Posterior cingulate gyrus (tissue), 11 donors: ENCODE measurements around the gene PTEN.
"Not testable (repeated sequence)": the region's sequence is repeated elsewhere in the genome, so short reads cannot be mapped to it uniquely, and the experiment has no call there.

Experiments used
- DNase-seq, 10 donors: peaks; one replicate each; pipeline versions ENCODE4 v3.0.0 to v3.0.0-alpha.2; 2020 to 2021; ENCODE audit warnings: mixed read lengths in 3 of 10
- intact Hi-C: fragments of 100-400 bp; cut with DNase I; formaldehyde crosslinking; loops from one replicate; pipeline ENCODE4 v1.15.1; 2023

The PTEN gene

DNA sequence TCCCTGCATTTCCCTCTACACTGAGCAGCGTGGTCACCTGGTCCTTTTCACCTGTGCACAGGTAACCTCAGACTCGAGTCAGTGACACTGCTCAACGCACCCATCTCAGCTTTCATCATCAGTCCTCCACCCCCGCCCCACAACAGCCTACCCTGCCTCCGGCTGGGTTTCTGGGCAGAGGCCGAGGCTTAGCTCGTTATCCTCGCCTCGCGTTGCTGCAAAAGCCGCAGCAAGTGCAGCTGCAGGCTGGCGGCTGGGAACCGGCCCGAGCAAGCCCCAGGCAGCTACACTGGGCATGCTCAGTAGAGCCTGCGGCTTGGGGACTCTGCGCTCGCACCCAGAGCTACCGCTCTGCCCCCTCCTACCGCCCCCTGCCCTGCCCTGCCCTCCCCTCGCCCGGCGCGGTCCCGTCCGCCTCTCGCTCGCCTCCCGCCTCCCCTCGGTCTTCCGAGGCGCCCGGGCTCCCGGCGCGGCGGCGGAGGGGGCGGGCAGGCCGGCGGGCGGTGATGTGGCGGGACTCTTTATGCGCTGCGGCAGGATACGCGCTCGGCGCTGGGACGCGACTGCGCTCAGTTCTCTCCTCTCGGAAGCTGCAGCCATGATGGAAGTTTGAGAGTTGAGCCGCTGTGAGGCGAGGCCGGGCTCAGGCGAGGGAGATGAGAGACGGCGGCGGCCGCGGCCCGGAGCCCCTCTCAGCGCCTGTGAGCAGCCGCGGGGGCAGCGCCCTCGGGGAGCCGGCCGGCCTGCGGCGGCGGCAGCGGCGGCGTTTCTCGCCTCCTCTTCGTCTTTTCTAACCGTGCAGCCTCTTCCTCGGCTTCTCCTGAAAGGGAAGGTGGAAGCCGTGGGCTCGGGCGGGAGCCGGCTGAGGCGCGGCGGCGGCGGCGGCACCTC is at the start of gene PTEN, which contains the start of gene KLLN:
Gene PTEN, plus strand, starts transcription at position 573 of the 891 bp plus-strand sequence. CDS start 845 bp downstream, outside the sequence.
Gene KLLN, minus strand, starts transcription at position 481 of the 891 bp plus-strand sequence. CDS start 1,046 bp downstream, outside the sequence.
- intact Hi-C loops, result loop anchor here (5.0 to 10.0 kb wide), 3 partner anchors 252 to 689 kb away; no protein-coding TSS in a partner anchor
- peak; percentile 82 to 98 (median 87) for DNase-seq

- intact Hi-C loops, result no loop called here
Measured at GRCh38 chr10:87816163-87816897, 47.1 kb upstream of the PTEN start.

GRCh38 chr10:87816898-87817608 is 46.4 kb upstream of the PTEN start:
- intact Hi-C loops, result no loop called here

More at GRCh38 chr10:87816163-87816897, 47.1 kb upstream of the PTEN start:
- no peak for DNase-seq

DNA sequence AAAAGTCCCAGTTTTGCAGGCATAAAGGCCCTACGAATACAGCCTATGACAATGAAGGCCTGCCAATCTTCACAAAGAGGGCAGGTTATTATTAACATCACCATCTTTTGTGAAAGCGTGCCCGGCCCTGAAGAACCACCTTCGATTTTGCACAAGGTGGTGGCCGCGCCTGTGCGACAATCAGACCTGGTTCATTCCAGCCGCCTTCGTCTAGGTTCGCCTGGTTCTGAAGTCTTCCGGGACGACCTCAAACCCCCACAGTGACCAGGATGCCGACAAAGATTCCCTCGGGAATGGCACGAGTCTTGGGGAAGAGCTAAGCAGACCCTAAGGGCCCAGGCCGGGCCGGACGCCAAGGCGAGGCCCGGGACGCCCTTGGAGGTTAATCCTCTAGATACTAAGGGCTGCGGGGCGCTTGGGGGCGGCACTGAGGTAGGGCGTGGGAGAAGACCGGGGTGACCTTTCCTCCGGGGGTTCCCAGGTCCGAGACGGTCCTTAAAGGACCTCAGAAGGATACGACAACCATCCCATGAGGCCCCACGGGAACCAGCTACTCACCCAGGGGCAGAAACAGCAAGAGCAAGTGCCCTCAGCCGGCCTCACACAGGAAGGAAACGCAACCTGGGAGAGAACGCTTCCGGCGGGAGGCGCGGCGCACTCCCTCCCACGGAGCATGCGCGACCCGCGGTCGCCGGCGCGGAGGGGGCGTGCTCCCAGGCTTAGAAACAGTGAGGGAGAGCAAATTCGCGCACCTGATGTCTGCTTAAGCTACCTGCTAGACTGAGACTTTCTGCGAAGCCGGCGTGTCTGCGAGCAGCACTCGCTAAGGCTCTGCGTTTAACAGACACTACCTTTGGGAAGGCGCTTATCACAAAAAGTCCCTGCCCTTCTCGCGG is 45.6 kb upstream of the PTEN start, which contains the start of gene ATAD1:
Gene ATAD1, minus strand, starts transcription at position 618 of the 896 bp plus-strand sequence. CDS start 3,627 bp downstream, outside the sequence.
- DNase-seq, result peak; percentile 78 to 97 (median 84)
- intact Hi-C loops, result loop anchor here (2.0 kb wide), 1 partner anchor 43 kb away; no protein-coding TSS in a partner anchor

More at GRCh38 chr10:87816898-87817608, 46.4 kb upstream of the PTEN start:
- DNase-seq, result no peak

DNA sequence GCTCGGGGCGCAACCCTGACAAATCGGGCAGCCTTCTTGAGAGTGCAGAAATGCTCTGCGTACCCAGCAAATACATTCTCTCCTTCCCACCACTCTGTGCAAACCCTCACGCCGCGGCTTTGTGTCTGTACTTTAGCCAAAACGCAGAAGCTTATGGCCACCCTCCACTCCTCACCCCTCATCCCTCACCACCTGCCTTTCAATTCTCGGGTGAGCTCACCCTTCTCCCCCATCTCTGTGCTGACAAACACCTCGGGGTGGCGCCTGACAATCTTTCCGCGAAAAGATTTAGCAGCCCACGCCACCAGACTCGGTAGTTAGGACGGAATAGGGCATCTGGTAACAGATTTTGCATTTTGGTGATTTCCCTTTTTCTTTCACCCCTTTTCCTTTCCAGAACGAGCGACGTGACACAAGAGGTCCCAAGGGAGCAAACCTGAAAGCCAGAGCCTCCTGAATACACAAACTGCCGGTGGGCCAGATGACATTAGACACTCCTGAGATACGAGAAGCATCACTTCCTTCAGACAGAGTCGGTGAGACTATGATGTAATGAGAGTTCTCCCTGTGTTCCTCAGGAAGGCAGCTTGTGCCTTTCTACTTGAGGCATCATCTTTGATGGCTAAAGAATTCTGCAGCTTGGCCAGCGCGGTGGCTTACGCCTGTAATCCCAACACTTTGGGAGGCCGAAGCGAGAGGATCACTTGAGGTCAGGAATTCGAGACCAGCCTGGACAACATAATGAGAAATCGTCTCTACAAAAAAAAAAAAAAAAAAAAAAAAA is 44.7 kb upstream of the PTEN start:
- peak; percentile 15 to 88 (median 54) for DNase-seq

GRCh38 chr10:87819289-87819585 is 44.2 kb upstream of the PTEN start:
- DNase-seq, result peak in 1 of 10 donors; percentile 68
- intact Hi-C loops, result loop anchor here (2.0 kb wide), 1 partner anchor 42 kb away; no protein-coding TSS in a partner anchor

More for the DNA sequence above, 44.7 kb upstream of the PTEN start:
- intact Hi-C loops, result loop anchor here (2.0 kb wide), 1 partner anchor 42 kb away; no protein-coding TSS in a partner anchor

DNA sequence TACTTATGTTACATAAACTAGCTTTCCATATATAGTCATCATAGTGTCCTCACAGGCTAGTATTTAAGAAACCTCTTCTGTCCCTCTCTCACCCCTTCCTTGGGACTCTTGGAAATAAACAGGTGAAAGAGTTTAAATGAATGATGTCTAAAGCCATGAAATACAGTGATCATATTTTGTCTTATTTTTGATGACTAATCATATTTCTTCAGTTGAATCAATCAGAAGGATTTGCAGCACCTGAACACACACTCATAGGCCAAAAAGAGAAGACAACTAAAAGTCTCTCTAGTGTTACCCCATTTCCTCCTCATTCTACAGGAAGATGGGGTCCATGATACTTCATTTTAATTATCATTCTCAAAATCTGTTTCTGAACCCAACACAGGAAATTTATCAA is 36.8 kb upstream of the PTEN start:
- no peak for DNase-seq
- intact Hi-C loops, result no loop called here

GRCh38 chr10:87827681-87828080 is 35.7 kb upstream of the PTEN start:
- intact Hi-C loops, result no loop called here
- DNase-seq, result no peak

DNA sequence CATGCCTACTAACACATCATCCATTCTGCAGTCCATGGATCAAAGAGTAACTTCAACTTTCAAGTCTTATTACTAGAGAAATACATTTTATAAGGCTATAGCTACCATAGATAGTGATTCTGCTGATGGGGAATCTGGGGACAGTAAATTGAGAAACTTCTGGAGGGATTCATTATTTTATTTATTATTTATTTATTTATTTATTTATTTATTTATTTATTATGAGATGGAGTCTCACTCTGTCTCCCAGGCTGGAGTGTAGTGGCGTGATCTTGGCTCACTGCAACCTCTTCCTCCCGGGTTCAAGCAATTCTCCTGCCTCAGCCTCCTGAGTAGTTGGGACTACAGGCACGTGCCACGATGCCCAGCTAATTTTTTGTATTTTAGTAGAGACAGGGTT is 34.4 kb upstream of the PTEN start:
- intact Hi-C loops, DNase-seq: not testable (repeated sequence)

DNA sequence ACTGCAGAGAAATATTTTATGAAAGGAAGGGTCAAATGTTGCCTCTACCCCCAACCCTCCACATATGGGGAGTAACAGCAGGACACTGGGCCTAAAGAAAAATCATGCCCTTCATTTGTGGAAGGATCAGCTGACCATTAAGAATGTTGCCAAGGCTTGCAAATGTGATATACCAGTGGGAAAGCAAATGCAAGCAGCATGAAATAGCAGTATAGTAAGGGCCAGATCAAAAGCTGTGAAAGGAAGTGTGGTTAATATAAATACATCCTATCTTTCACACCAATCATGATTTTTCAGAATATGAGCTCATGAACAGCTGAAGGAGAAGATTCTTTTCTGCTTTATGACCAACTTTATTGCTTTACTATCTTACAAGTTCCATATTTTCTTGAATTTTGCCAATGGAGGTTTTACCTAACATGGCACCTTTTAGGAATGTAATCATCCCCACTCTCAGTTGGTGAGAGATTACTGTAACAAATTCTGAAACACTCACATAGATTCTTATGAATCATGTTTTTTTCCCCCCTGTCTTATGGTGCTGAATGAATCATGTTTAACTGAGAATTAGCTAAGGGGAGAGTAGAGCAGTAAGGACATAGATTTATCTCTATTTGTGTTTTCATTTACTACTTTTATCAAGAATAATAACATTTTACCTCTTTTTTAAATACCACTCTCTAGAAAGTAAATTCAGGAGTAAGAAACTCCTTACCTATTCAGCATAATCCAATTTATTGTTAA is 33.3 kb upstream of the PTEN start:
- DNase-seq, result no peak
- intact Hi-C loops, result no loop called here

DNA sequence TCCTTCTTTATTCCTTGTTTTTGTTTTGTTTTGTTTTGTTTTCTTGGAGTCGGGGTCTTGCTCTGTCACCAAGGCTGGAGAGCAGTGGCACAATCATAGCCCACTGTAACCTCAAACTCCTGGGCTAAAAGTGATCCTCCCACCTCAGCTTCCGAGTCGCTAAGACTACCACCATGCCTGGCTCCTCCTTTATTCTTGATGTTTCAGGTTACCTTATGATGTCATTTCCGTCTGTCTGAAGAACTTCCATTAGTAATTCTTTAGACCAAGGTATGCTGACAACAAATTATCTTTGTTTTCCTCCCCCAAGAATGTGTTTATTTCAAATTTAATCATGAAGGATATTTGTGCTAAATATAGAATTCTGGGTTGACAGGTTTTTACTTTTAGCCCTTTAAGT is 27.3 kb upstream of the PTEN start:
- intact Hi-C loops, result no loop called here

DNA sequence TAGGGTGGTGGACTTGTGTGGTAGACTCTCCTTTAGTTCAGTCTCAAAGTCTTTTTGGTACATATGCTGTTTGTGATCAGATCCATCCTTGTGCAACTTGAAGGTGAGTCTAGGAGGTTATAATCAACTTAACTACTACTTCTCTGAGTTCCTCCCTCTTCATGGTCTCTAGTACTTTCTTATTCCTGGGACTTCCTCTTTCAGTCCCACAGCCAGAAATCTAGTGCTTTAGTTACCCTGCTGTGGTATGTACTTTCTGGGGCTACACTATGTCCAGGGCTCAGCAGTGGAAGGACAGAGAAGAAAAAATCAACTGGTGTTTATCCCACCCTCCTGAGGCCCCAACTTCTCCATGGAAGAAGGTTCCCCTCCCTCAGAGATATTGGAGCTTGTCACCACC is 26.0 kb upstream of the PTEN start:
- intact Hi-C loops, result no loop called here
- no peak for DNase-seq

More for the DNA sequence above, 27.3 kb upstream of the PTEN start:
- no peak for DNase-seq

DNA sequence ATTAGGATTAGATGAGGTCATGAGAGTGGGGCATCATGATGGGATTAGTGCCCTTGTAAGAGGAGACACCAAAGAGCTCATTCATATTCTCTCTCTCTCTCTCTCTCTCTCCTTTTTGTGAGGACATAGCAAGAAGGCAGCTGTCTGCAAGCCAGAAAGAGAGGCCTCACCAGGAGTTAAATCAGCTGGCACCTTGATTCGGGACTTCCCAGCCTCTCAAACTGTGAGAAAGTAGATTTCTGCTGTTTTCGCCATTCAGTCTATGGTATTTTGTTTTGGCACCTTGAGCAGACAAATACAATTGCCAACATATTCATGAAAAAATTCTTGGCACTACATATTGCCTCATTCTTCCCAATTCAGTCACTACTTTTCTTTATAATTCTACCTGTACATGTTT is 24.8 kb upstream of the PTEN start:
- no peak for DNase-seq
- intact Hi-C loops, result no loop called here

DNA sequence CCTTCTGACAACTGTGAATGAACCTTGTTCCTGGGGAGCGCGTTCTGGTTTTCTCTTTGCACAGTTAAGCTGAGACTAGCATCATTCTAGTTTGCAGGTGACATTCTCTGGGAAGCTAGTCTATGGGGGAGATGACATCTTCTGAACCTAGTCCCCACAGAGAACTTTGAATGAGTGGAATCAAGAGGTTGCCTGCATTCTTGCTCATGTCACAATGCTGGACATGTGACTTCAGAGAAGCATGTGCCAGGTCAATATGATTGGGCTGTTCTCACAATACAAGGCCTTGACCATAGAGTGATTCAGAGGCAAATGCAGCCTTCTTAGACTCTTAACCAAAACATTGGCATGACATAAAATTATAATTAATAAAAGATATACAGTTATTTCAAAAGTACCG is 22.2 kb upstream of the PTEN start:
- DNase-seq, result no peak
- intact Hi-C loops, result no loop called here

- DNase-seq, result no peak
- intact Hi-C loops, result no loop called here
Measured at GRCh38 chr10:87842220-87842641, 21.2 kb upstream of the PTEN start.

GRCh38 chr10:87842776-87843497 is 20.5 kb upstream of the PTEN start:
- intact Hi-C loops, result no loop called here
- DNase-seq, result no peak

DNA sequence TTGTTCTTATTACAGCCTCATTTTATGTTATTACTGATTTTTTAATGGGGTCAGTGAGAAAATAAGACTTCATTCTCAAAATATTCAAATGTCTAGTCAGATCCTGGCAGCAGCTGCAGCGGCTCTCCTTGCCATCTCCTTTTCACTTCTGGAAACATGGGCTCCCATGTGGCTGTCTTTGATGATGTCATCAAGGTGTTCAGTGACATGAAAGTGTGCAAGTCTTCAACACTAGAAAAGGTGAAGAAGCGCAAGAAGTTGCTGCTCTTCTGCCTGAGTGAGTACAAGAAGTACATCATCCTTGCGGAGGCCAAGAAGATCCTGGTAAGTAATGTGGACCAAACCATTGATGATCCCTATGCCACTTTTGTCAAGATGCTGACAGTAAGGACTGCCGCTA is 19.7 kb upstream of the PTEN start:
- intact Hi-C loops, result no loop called here
- no peak for DNase-seq
